Caki2 (cell line): ENCODE data around the gene GET4. TPM values are rescaled to one million over a fixed set of nuclear protein-coding genes. Genes with fewer than 3 reads are reported as not detected.
"Not testable (repeated sequence)": the region's sequence is repeated elsewhere in the genome, so short reads cannot be mapped to it uniquely, and the experiment has no call there.

ENCODE experiments used
- DNase-seq: peaks from one replicate; pipeline ENCODE4 v3.0.0-alpha.2; 2015; ENCODE audit warnings: low read depth
- in situ Hi-C: cut with HindIII; loops from 2 replicates; pipeline ENCODE4 v1.10.0; 2016; ENCODE audit warnings: low sequenced_read_pairs, low pct_unique_long_range_greater_than_20kb, mixed read lengths
- total RNA-seq: library from RNA; depleted of rRNA; stranded (reverse); fragments of >200 nt; shearing (Covaris generic); gene quantifications from 2 replicates; pipeline ENCODE4 v1.2.3, GENCODE V29; 2014; ENCODE audit warnings: low replicate concordance

Gene GET4
- total RNA-seq, 1 experiment from 2014 or later, result 117 TPM

DNA sequence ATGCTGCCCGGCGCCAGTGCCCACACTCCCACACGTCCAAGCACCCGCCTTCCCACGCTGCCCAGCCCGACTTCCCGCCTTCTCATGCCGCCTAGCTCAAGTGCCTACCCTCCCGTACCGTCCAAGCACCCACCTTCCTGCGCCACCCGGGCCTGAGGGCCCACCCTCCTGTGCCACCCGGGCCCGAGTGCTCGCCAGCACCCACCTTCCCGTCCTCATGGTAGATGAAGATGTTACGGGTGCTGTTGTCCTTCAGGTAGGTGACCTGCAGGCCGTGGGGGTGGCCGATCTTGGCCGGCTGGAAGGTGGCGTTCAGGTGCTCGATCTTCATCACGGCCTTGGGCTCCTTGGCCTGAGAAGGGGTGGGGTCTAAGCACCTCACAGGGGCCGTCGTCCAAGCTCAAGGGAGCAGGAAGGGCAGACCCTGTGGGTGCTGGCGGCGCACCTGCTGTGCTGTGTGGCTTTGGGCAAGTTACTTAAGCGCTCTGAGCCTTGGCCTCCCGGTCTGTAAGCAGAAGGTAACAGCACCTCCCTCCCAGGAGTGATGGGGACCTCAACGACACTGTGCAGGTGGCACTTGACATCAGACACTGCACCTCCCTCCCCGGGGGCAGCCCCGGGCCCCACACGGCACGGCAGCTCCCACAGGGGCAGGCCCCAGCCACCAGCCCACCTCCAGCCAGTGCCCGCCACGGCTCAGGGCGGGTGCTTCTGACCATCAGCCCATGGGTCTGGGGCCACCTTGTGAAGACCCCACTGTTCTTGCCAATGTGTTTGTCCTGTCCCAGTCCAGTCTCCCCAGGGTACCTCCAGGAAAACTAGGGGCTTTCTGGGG, 27.8 kb downstream of the GET4 start:
- no peak for DNase-seq
- in situ Hi-C loops, result no loop called here

DNA sequence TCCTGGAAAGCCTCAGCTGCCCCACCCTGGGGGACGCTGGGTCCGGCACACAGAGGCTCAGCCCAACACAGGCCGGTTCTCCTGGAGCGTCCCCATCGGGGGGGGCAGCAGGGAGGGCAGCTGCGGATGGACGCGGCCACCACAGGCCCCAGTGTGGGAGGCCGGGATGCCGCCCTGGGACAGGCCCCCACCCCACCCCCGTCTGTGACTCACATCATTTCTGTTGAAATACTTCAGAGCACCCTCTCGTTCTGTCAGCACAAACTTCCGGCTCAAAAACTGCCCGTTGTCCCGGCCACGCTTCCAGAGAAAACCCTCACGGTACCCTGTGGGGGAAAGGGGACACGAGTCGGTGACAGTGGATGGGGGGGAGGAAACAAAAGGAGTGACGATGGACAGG, 28.5 kb downstream of the GET4 start:
- in situ Hi-C loops, result no loop called here
- no peak for DNase-seq

DNA sequence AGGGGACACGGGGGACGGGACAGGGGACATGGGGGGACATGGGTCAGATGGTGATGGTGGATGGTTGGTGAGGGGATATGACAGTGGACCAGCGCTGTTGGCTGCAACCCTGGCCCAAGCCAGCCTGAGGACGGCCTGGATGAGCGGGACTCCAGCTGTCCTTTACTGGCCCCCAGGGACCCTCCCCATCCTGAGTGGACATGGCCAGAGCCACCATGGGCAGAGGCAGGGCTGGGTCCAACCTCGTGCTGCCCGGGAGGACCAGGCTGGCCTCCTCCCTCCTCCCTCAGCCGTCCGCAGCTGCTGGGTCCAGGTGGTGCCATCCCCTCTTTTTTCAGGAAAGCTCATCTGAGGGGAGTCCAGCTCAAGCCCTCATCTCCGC, 30.4 kb downstream of the GET4 start:
- no peak for DNase-seq
- in situ Hi-C loops, result no loop called here

DNA sequence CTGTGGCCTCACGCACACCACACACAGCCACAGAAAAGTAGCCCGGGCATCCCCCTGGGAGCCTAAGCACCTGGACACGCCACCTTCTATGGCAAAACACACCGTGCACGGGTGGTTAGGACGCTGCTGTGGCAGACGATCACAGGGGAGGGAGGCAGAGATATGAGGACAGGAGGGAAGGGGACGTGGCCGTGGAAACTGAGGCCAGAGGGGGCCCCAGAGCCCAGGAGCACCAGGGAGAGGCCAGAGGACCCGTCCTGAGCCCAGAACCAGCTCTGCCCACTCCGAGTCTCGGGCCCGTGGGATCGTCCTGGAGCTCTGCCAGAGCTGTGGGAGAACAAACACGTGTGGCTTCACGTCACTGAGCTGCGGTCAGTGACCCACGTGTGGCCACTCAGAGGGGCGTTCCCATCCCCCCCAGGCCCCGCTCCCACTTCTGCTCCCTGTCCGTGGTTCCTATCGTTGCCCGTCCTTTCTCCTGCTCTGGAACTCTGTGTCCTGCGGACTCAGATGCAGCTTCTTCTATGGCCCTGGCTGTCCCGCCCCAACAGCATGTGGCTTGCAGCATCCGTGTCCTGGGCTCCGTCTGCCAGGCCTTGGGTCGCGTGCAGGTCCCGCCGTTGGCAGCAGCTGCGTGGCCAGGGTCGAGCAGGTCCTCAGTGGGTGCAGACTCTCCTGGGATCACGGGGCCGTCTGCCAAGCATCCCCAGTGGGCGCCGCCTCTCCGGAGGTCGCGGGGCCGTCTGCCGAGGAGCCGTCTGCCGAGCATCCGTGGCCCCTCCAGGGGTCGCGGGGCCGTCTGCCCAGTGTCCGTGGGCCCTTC, 31.0 kb downstream of the GET4 start:
- in situ Hi-C loops, result no loop called here

DNA sequence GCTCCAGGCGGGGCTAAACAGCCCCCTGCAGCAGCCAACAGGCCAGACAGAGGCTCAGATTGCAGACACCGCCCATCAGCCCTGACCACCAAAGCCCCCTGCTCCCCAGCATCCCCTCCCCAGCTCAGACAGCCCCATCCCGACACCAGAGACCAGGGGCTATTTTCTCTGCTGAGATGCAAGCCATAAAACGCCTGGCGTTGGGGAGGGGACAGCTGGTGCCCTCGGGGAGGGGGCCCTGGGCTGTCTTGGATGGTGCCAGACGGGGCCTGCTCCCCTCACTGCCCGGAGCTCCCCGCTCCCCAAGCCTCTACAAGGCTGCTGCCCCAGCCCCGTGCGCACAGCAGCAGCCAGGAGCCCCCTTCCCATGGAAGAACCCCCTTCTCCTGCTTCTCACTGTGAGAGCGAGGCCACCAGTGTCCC, 31.8 kb downstream of the GET4 start:
- DNase-seq, result no peak
- in situ Hi-C loops, result no loop called here

More for the DNA sequence above, 31.0 kb downstream of the GET4 start:
- DNase-seq, result no peak

DNA sequence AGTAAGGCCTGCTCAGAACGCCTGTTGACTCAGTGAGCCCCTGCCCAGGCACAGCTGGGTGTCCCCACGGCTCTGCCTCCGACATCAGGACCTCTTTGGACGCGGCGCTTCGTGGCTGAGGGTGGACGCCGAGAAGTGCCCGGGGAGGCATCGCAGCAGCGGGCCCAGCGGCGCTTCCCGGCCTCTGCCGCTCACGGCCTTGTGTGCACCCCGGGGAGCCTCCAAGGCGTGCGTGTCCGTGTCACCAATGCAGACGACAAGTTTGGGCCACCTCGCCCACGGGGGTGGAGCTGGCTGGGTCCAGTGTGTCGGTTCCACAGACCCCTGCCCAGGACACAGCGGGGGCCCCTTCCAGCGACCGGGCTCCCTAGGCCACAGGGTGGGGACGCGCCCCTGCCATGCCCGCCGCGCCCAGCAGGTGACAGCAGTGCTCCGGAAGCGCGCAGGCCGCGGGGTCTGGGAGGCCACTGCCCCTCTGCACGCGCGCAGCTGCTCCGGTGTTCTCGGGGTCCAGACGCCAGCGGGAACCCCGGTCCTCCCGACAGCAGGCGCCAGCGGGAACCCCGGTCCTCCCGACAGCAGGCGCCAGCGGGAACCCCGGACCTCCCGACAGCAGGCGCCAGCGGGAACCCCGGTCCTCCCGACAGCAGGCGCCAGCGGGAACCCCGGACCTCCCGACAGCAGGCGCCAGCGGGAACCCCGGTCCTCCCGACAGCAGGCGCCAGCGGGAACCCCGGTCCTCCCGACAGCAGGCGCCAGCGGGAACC, 32.4 kb downstream of the GET4 start:
- in situ Hi-C loops, result not testable (repeated sequence)
- peak; percentile 36 for DNase-seq

DNA sequence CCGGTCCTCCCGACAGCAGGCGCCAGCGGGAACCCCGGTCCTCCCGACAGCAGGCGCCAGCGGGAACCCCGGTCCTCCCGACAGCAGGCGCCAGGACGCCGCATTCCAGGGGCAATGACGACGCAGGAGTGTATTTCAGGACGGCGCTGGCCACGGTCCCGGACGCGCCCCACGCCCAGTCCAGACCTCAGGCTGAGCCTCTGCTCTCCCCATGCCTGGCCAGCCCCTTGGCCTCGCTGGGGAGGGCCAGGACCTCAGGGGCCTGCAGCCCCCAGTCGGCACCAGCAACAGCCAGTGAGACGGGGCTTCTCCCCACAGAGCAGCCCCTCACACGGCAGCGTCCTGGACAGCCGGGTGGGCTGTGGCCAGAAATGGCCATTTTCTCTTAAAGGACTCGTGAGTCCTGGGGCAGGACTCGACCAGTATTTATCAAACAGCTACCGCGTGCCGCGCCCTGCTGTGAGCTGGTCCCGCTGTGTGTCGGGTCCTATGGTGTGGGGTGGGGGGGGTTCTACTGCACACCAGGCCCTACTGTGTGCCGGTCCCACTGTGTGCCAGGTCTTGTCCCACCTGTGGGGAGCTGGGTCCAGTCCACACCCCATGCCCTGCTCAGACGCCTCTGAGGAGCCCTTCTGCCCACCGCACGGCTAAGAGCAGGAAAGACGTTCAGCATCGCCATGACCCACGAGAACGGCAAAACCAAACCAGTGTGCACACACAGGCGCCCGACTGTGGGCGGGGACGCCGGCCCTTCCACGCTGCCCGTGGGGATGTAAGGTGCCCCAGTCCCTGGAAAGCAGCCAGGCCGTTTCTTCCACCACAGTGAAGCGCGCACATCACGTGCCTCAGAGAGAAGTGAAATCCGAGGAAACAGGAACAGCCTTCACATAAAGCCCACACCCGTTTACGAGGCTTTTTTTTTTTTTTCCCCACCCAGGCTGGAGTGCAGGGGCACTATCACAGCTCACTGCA, 33.3 kb downstream of the GET4 start:
- in situ Hi-C loops, result no loop called here
- peak; percentile 20 for DNase-seq

DNA sequence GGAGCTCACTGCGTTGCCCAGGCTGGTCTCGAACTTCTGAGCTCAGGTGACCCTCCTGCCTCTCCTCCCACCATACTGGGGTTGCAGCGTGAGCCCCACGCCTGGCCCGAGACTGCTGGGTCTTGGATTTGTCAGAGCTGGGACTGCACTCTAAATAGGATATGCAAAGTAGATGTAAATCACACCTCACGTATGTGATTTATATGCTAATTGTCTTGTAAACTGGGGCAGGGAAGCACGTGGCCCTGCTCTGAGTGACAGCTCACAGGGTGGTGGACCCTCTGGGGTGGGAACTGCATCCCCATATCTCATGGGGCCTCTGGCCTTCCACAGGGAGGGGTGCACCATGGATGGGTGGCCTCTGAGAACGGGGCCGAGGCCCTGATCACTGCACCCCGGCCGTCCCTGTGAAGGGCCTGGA, 34.1 kb downstream of the GET4 start:
- DNase-seq, result no peak
- in situ Hi-C loops, result no loop called here

DNA sequence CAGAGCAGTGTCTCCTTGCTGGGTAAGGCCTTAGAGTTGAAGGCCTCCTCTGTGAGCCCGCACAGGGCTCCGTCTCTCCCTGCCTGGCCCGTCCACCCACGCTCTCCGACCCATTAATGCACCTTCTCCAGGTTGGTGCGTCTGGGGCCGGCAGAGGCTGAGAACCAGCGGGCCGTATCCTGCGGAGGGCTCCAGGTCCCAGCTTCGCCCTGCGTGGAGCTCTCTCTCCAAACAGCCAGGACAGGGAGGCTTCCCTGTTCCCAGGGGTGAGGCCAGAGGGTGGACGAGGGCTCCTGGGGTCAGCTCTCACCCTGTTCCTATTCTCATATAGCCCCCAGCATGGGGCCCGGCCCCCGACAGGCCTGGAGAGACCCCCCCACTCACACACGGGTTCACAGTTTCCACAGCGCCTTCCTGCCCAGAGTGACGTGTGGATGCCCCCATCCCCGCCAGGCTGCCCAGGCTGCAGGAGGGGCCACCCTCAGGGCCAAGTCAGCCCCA, 34.6 kb downstream of the GET4 start:
- no peak for DNase-seq
- in situ Hi-C loops, result no loop called here

DNA sequence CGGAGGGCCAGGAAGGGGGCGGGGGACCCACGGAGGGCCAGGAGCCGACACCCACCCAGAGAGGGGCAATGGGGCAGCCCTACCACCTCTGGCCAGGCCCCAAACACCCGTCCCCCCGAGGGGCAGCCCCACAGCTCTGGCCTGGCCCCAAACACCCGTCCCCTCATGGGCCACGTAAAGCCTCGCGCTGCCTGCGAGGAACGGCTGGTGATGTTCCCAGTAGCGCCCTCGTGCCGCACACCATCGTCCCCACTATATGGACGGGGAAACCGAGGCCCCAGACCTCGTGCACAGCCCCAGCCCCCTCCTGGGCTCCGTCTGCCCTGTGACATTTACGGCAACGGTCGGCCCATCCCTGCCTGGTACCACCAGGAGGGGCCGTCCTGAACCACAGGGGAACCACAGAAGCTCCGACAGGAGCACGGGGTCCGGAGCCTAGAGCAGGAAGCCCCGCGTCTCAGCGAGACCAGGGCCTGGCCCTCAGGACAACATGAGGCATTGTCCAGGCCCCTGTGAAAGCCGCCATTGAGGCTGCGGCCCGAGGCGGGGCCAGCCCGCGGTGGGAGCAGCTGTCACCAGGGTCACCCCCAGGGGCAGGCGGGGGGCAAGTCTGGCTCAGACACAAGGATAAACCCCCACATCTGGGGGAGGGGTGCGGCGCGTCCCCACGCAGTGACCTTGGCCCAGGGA, 35.6 kb downstream of the GET4 start:
- DNase-seq, result no peak
- in situ Hi-C loops, result no loop called here

DNA sequence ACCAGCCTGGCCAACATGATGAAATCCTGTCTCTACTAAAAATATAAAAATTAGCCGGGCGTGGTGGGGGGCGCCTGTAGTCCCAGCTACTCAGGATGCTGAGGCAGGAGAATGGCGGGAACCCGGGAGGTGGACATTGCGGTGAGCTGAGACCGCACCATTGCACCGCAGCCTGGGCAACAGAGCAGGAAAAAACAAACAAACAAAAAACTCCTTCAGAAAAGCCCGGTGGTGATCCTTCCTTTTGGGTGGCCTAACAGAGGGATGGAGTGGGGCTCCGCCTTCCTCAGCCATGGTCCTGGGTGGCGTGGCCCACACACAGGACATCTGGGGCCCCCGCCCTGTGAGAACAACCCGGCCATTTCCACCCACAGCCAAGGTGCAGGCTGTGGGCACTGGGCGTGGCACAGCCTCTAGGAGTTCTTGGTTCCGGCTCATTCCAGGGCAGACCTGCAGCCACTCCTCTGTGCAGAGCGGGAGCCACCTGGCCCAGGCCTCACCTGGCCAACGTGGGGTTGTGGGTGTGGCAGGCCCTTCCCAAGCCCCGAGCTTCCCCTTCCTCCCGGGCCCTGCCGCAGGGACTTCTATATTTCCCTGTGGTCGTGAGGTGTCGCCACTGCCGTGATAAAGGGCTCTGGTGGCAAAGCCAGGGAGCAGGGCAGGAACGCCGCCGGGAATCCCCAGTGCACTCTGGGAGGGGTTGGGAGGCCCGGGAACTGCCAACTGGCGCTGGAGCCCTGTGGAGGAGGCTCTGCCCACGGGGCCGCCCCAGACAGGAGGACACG, 37.6 kb downstream of the GET4 start:
- in situ Hi-C loops, result no loop called here
- no peak for DNase-seq

DNA sequence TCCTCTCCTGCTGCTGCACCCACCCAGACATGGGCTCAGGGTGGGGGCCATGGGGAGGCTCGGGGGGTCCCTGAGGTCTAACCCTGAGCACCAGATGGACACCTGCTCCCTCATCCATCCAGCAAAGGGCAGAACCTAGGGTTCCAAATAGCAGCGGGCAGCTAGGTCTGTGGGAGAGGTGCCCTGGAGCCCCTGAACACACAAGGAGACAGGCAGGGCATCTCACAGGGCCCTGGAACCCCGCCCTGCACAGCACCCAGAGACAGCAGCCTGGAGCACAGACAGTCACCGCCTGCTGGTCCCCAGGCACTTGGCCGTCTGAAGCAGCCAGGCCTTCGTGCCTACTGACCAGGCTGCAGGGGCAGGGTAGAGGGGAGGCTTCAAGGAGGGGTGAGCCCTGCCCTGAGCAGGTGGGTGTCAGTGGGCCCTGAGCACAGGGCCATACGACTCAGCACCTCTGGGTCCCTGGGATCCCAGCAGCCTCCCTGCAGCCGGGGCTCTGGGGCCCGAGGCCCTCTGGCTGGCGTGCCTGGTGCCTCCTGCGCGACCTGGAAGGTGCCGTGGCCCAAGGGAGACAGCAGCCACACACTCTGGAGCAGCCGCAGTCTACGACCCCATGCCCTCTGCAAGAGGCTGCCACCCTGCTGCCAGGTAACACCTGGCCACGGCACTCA, 38.3 kb downstream of the GET4 start:
- no peak for DNase-seq
- in situ Hi-C loops, result no loop called here

DNA sequence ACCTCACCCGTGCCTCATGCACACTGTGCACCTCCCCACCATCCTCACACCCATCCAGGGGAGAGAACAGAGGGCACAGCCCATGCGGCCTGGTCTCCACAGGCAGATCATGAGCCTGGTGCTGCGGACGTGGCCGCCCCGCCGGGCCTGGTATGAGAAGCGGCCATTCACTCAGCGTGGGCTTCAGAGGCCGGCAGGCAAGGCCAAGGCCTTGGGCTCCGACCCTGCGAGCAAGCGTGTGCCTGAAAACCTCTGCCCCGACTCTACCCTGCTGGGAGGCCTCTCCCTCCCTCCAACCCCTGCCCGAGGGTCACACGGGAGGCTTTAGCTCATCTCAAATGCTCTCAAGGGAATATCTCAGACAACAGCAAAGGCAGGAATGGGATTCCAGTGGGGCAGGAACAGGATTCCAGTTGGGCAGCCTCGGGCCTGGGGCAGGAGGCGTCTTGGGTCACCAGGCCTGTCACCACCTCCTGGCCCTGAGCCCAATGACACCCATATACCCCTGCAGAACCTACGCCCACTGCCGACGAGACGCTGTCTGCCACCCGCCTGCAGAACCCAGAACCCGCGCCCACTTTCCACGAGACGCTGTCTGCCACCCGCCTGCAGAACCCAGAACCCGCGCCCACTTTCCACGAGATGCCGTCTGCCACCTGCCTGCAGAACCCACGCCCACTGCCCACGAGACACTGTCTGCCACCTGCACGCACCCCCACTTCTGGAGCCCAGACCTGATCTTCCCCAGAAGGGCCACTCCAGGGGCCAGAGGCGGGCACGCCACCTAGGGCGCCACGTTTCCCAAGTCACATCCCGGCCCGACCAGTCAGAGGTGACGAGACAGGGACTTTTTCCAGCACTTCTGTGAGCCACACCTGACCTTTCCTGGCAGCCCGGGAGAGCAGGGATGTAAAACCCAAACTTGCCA, 39.2 kb downstream of the GET4 start:
- DNase-seq, result no peak
- in situ Hi-C loops, result no loop called here

DNA sequence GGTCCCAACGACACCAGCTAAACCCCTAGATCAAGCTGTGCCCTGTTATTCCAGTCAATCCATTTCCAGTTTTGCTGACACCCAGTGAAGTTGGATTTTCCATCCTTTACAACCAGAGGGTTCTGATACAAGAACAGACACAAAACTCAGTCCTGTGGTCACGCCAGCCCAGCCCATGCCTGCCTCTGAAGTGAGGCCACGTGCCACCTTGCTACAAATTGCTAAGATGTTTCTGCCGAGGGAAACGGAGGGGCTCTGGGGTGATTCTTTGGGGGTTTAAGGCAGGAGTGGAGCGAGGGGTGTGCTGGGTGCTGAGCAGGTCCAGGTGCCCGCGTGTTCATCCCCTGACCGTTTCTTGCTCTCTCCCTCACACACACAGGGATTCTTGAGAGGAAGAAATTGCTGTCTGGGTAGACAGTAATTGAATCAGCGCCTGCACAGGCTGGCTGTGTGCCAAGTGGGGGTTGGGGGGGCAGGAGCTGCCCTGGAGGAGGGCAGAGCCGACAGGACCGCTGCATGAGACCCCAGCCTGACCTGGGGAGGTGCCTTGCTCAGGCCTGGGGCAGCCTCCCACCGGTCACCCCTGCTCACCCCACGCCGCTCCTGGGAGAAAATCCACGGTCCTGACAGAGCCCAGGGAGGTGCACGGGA, 40.1 kb downstream of the GET4 start:
- no peak for DNase-seq
- in situ Hi-C loops, result no loop called here
